ENCODE measurements around the gene APLP2. TPM values are rescaled to one million over a fixed set of nuclear protein-coding genes. Genes with fewer than 3 reads are reported as not detected.
A peak's percentile ranks its signal among the peaks of the same experiment; 100 is the strongest.

The APLP2 gene
- total and polyA plus RNA-seq, 2 of the 13 experiments (the other 11 are each of a cell fraction or from before 2014, with no cell fraction given) = 315 to 594 TPM

GRCh38 chr11:130129922-130130321 is 60.2 kb downstream of the APLP2 start (continued):
- no peak for TF ChIP-seq ZHX2 (IDR thresholded peaks at IDR 0.05; ENCODE audit: low read depth)
- no peak for TF ChIP-seq ZHX2 (CRISPR knock-in tag; IDR thresholded peaks at IDR 0.05; ENCODE audit: borderline replicate concordance)
- TF ChIP-seq ELK4 (CRISPR knock-in tag; IDR thresholded peaks at IDR 0.05; ENCODE audit: borderline replicate concordance) = no peak
- no peak for TF ChIP-seq THAP8 (CRISPR knock-in tag; IDR thresholded peaks at IDR 0.05; ENCODE audit: borderline replicate concordance)
- no peak for TF ChIP-seq ZNF615 (CRISPR knock-in tag; IDR thresholded peaks at IDR 0.05; ENCODE audit: borderline replicate concordance)
- no peak for TF ChIP-seq SRY (CRISPR knock-in tag; IDR thresholded peaks at IDR 0.05)
- no peak for TF ChIP-seq FIP1L1 (IDR thresholded peaks at IDR 0.05; ENCODE audit: borderline replicate concordance, insufficient read depth, low read depth, low read length)
- TF ChIP-seq SMAD9 (CRISPR knock-in tag; IDR thresholded peaks at IDR 0.05) = no peak
- TF ChIP-seq SPEN (CRISPR knock-in tag; IDR thresholded peaks at IDR 0.05; ENCODE audit: low read depth) = no peak
- TF ChIP-seq RBFOX2 (IDR thresholded peaks at IDR 0.05; ENCODE audit: low read depth, low read length) = no peak
- TF ChIP-seq TCF7 (IDR thresholded peaks at IDR 0.05; ENCODE audit: low read depth) = no peak
- TF ChIP-seq ZNF777 (CRISPR knock-in tag; IDR thresholded peaks at IDR 0.05) = no peak
- TF ChIP-seq RXRB (CRISPR knock-in tag; IDR thresholded peaks at IDR 0.05; ENCODE audit: borderline replicate concordance) = peak; percentile 58; the same call in 1 of the 2 replicates
- TF ChIP-seq SCMH1 (CRISPR knock-in tag; IDR thresholded peaks at IDR 0.05; ENCODE audit: borderline replicate concordance) = no peak
- TF ChIP-seq ZNF383 (CRISPR knock-in tag; IDR thresholded peaks at IDR 0.05; ENCODE audit: borderline replicate concordance) = no peak
- no peak for TF ChIP-seq ATM (IDR thresholded peaks at IDR 0.05; ENCODE audit: borderline replicate concordance)
- TF ChIP-seq ZNF335 (CRISPR knock-in tag; IDR thresholded peaks at IDR 0.05) = no peak
- no peak for TF ChIP-seq ZNF44 (CRISPR knock-in tag; IDR thresholded peaks at IDR 0.05)
- no peak for TF ChIP-seq IRX3 (CRISPR knock-in tag; IDR thresholded peaks at IDR 0.05; ENCODE audit: borderline replicate concordance, low read depth)
- 0 out of 2 replicates have a peak, but pooled peaks have one; percentile 12 for TF ChIP-seq MAFF (IDR thresholded peaks at IDR 0.05; ENCODE audit: low read depth, low read length)

All from HepG2 (cell line).